GM12892 (cell line): Measurements from ENCODE around the gene TMEM114.

Experiments used
- POLR2A ChIP-seq: IDR thresholded peaks from 2 replicates; pipeline ENCODE4 v1.6.1; 2011; ENCODE audit warnings: low read depth, low read length, control low read depth
- POLR2AphosphoS5 ChIP-seq: IDR thresholded peaks from 2 replicates; pipeline ENCODE4 v1.6.1; 2011; ENCODE audit warnings: low read depth, low read length, control low read depth
- TAF1 ChIP-seq: IDR thresholded peaks from 2 replicates; pipeline ENCODE4 v1.6.1; 2011; ENCODE audit warnings: low read depth, mild to moderate bottlenecking, control low read depth, low read length, borderline replicate concordance

DNA sequence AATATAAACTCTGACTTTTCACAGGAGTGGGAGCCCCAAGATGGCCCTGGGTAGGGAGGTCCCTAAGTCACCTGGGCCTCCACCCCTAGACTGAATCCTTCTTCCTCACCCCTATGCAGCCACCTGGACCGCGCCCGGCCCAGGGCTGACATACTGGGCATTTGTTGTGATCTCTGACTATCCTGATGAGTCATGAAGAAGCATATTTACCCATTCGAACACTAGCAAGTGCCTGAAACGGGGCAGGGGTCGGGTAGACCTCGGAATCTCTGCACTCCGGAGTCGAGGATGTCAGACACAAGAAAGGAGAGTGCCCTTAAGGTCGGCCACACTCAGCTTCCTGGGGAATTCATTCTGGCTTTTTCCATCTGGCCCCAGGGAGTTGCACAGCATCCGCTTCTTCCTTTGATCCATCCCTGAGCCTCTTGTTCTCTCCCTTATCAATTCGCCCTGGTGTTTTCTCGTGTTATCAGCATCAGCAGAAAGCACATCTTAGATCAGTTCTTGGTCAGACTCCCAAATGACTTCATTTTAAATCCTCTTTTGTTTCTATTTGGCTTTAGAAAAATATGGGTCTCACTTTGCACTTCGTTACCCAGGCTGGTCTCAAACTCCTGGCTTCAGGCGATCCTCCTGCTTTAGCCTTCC lies 41.6 kb upstream of the TMEM114 start:
- TF ChIP-seq POLR2A (no peak), POLR2AphosphoS5 (no peak), TAF1 (no peak)
